ENCODE measurements around the gene ZFP57.

The ZFP57 gene

DNA sequence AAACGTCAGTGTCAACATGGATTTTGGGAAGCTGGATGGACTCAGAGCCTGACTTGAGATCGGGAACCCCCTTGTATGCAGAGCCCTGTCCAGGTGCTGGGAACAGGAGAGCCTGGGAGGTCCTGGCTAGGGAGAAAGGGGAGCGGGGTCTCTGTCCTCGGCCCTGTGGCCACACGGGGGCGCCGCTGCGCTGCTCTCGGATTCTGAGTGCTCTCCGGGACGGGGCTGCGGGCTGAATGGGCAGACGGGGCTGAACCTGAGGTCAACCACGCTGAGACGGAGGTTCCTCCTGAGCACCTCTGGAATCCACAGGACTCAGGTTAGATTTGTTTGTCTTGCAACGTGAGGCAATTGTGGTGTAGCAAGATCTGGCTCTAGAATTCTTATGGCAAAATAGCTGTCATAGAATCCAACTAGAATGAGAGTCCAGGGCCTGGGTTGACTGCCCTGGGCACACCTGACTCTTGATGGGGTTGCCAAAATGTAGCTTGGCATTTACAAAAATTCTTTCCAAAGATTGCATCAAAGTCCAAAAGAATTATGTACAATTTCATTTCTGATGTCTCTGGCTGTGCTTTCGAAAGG lies 21.7 kb upstream of the ZFP57 start:
- H3K36me3 ChIP-seq (ENCODE audit: low read length): no peaks in the 10 kb centered on the region
- no peak overlapping the region for H3K27ac ChIP-seq (ENCODE audit: low read depth, low read length)
- H3K9me3 ChIP-seq (ENCODE audit: insufficient read depth, low read length): no peaks in the 10 kb centered on the region
- H3K9me2 ChIP-seq (replicated peaks; ENCODE audit: insufficient read depth, low read length): no peaks in the 10 kb centered on the region
- H3K27me3 ChIP-seq (ENCODE audit: low read length): no peaks in the 10 kb centered on the region
- no peak overlapping the region for H2AFZ ChIP-seq (ENCODE audit: low read depth, low read length, severe bottlenecking)
- TF ChIP-seq, protein P1, sequence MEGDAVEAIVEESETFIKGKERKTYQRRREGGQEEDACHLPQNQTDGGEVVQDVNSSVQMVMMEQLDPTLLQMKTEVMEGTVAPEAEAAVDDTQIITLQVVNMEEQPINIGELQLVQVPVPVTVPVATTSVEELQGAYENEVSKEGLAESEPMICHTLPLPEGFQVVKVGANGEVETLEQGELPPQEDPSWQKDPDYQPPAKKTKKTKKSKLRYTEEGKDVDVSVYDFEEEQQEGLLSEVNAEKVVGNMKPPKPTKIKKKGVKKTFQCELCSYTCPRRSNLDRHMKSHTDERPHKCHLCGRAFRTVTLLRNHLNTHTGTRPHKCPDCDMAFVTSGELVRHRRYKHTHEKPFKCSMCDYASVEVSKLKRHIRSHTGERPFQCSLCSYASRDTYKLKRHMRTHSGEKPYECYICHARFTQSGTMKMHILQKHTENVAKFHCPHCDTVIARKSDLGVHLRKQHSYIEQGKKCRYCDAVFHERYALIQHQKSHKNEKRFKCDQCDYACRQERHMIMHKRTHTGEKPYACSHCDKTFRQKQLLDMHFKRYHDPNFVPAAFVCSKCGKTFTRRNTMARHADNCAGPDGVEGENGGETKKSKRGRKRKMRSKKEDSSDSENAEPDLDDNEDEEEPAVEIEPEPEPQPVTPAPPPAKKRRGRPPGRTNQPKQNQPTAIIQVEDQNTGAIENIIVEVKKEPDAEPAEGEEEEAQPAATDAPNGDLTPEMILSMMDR (IDR thresholded peaks at IDR 0.05; ENCODE audit: insufficient read depth, low read length, poor library complexity, severe bottlenecking): peak; percentile 68
- no peak for TF ChIP-seq EZH2phosphoT487 (conservative IDR thresholded peaks at IDR 0.05; ENCODE audit: low read length)
- no peaks in the 10 kb centered on the region for H3F3A ChIP-seq (ENCODE audit: insufficient read depth)
- no peaks in the 10 kb centered on the region for H3K79me2 ChIP-seq (ENCODE audit: insufficient read depth, low read length)
- no peak overlapping the region for H3K4me3 ChIP-seq (ENCODE audit: insufficient read depth, low read length, poor library complexity, severe bottlenecking)
- H3K9ac ChIP-seq (ENCODE audit: low read length): no peak overlapping the region
- no peak overlapping the region for H3K4me2 ChIP-seq (ENCODE audit: low read depth, low read length, poor library complexity, severe bottlenecking)
- no peaks in the 10 kb centered on the region for H4K20me1 ChIP-seq (ENCODE audit: low read depth, low read length)

DNA sequence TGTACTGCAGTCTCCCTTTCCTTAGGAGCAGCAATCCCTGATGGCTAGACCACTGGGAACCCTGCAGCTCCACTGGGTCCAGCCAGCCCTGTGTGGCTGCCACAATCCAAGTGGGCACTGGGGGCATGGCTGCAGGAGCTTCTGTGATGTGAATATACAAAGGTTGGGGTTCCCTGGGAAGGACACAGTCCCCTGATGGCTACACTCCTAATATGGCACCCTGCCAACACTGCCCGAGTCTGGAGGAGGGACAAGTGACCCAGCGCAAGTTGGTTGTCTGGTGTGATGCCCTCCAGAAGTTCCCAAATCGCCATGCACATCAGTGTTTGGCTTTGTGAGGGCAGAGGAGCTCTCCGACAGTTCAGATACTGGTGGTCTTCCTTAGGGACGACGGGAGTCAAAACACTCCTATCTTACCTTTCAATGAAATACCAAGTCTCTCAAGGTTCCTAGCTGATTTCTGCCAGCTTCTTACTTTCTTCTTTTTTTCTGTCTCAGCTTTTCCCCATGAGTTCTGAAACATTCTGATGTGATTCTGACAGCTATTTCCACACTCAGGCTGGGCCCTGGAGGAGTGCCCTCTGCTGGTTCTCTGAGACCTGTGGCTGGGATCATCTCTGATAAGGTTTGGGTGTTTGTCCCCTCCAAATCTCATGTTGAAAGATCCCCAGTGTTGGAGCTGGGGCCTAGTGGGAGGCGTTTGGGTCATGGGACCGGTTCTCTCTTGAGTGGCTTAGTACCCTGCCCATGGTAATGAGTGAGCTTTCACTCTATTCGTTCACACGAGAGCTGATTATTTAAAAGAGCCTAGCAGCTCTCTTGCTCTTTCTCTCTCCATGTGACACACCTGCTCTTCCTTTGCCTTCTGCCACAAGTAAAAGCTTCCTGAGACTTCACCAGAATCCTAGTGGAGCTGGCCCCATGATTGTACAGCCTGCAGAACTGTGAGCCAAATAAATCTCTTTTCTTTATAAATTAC lies 15.5 kb upstream of the ZFP57 start:
- Histone ChIP-seq H3K27me3 (ENCODE audit: low read length) (no peaks in the 10 kb centered on the region), H3F3A (ENCODE audit: insufficient read depth) (no peaks in the 10 kb centered on the region), H3K9me3 (ENCODE audit: insufficient read depth, low read length) (no peaks in the 10 kb centered on the region), H3K79me2 (ENCODE audit: insufficient read depth, low read length) (no peaks in the 10 kb centered on the region), H3K9me2 (replicated peaks; ENCODE audit: insufficient read depth, low read length) (no peaks in the 10 kb centered on the region), H2AFZ (ENCODE audit: low read depth, low read length, severe bottlenecking) (no peak overlapping the region), H3K9ac (ENCODE audit: low read length) (no peak overlapping the region), H4K20me1 (ENCODE audit: low read depth, low read length) (no peaks in the 10 kb centered on the region), H3K4me3 (ENCODE audit: insufficient read depth, low read length, poor library complexity, severe bottlenecking) (no peak overlapping the region), H3K36me3 (ENCODE audit: low read length) (no peaks in the 10 kb centered on the region), H3K4me2 (ENCODE audit: low read depth, low read length, poor library complexity, severe bottlenecking) (no peak overlapping the region), H3K27ac (ENCODE audit: low read depth, low read length) (no peak overlapping the region)
- TF ChIP-seq, protein P1 (IDR thresholded peaks at IDR 0.05; ENCODE audit: insufficient read depth, low read length, poor library complexity, severe bottlenecking): peak; percentile 80
- TF ChIP-seq EZH2phosphoT487 (conservative IDR thresholded peaks at IDR 0.05; ENCODE audit: low read length): no peak

DNA sequence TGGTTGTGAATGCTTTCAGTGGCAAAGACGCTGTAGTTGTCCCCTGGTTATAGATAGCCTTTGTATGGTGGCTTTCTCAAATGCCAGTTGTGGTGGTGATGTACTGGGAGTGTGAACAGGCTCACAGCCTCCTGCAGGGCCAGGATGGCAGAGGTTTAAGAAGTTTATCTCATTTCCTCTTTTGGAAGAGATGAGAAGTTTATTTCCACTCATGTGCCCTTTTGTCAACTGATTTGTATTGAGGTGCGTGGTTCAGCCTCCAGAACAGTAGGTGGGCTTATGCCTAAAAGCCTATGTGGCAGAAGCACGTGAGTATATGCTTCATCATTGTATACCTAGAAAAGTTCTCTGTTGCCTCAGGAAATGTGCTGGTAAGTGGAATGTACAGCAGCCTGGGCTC lies 13.7 kb upstream of the ZFP57 start:
- Histone ChIP-seq H3K27ac (ENCODE audit: low read depth, low read length) (no peak overlapping the region), H3K27me3 (ENCODE audit: low read length) (no peaks in the 10 kb centered on the region), H3K9ac (ENCODE audit: low read length) (no peak overlapping the region), H3K79me2 (ENCODE audit: insufficient read depth, low read length) (no peaks in the 10 kb centered on the region), H3K9me2 (replicated peaks; ENCODE audit: insufficient read depth, low read length) (no peaks in the 10 kb centered on the region), H2AFZ (ENCODE audit: low read depth, low read length, severe bottlenecking) (no peak overlapping the region), H3K9me3 (ENCODE audit: insufficient read depth, low read length) (no peaks in the 10 kb centered on the region), H3K4me3 (ENCODE audit: insufficient read depth, low read length, poor library complexity, severe bottlenecking) (no peak overlapping the region), H3F3A (ENCODE audit: insufficient read depth) (no peaks in the 10 kb centered on the region), H4K20me1 (ENCODE audit: low read depth, low read length) (no peaks in the 10 kb centered on the region), H3K36me3 (ENCODE audit: low read length) (no peaks in the 10 kb centered on the region), H3K4me2 (ENCODE audit: low read depth, low read length, poor library complexity, severe bottlenecking) (no peak overlapping the region)
- TF ChIP-seq, protein P1 (IDR thresholded peaks at IDR 0.05; ENCODE audit: insufficient read depth, low read length, poor library complexity, severe bottlenecking): no peak
- no peak for TF ChIP-seq EZH2phosphoT487 (conservative IDR thresholded peaks at IDR 0.05; ENCODE audit: low read length)
